Uterus (tissue), 2 donors: Measurements from ENCODE around the gene DIS3L.

Experiments
- POLR2A ChIP-seq, 2 donors: fragments of 450-650 bp; IDR thresholded peaks; one replicate each; pipeline ENCODE4 v1.6.1; 2016; ENCODE audit warnings: antibody characterized with exemption in 2 of 2, mild to moderate bottlenecking in 1 of 2, moderate library complexity in 1 of 2
- TF ChIP-seq, protein P1 (sequence below), 4 experiments: fragments of 200-600 bp in 2 of 4; fragments of 450-650 bp in 2 of 4; sonication (generic) in 2 of 4; IDR thresholded peaks; one replicate each; pipeline ENCODE4 v1.5.1; 2016 to 2019; ENCODE audit warnings: antibody characterized with exemption in 4 of 4, mild to moderate bottlenecking in 2 of 4, moderate library complexity in 1 of 4

GRCh38 chr15:66251065-66251789 is 42.1 kb upstream of the DIS3L start:
- TF ChIP-seq POLR2A (IDR thresholded peaks at IDR 0.05): no peak
- TF ChIP-seq, protein P1, sequence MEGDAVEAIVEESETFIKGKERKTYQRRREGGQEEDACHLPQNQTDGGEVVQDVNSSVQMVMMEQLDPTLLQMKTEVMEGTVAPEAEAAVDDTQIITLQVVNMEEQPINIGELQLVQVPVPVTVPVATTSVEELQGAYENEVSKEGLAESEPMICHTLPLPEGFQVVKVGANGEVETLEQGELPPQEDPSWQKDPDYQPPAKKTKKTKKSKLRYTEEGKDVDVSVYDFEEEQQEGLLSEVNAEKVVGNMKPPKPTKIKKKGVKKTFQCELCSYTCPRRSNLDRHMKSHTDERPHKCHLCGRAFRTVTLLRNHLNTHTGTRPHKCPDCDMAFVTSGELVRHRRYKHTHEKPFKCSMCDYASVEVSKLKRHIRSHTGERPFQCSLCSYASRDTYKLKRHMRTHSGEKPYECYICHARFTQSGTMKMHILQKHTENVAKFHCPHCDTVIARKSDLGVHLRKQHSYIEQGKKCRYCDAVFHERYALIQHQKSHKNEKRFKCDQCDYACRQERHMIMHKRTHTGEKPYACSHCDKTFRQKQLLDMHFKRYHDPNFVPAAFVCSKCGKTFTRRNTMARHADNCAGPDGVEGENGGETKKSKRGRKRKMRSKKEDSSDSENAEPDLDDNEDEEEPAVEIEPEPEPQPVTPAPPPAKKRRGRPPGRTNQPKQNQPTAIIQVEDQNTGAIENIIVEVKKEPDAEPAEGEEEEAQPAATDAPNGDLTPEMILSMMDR (IDR thresholded peaks at IDR 0.05): no peak
